Limb (tissue), 2 donors: Measurements from ENCODE around the gene ZKSCAN7.
A peak's percentile ranks its signal among the peaks of the same experiment; 100 is the strongest.
"Not testable (repeated sequence)": the region's sequence is repeated elsewhere in the genome, so short reads cannot be mapped to it uniquely, and the experiment has no call there.

Experiments used
- DNase-seq, 2 donors: peaks; one replicate each; pipeline ENCODE4 v3.0.0-alpha.2; 2016; ENCODE audit errors: extremely low spot score in 2 of 2

ZKSCAN7 gene

GRCh38 chr3:44576613-44577012, 21.6 kb downstream of the ZKSCAN7 start:
- DNase-seq, result peak in 1 of 2 donors; percentile 40

DNA sequence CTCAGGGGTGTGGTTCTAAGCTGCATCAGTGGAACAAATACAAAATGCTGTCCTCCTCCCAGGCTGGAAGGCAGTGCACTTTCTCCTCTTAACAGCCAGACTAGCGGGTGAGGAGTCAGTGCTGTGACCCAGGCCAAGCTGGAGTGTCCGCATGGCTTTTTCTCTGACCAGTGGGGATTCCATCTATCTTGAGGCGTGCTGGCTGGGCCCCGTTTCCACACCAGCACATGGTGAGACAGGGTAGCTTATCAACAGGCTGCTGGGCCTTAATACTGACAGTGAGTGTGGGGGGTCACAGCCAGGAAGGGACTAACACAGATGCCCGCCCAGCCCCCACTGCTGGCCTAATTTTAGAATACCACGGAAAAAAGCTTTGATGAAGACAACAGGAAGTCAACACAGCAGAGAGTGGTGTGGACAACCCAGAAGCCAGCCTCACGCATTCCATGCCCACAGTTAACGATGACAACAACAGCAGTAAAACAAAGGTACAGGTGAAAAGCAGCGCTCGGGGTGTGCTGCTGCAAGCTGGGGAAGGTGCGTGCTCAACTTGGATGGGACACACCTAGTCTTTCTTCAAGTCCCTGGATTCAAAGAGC, 22.5 kb downstream of the ZKSCAN7 start:
- DNase-seq, result not testable (repeated sequence)

DNA sequence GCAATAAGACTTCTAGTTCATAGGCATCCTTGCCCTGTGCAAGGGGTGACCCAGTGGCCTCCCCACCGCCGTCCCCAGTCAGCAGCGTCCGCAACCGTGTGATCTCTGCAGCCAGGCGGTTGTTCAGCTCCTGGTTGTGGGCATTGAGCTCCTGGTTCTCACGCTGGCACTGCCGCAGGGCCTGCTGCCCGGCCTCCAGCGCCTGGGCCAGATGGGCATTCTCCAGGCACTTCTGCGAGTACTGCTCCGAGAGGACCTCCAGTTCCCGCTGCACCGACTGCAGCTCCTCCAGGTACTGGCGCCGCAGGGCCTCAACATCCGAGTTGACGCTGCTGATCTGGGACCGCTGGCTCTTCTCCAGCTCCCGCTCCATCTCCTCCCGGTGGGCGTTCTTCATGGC, 23.3 kb downstream of the ZKSCAN7 start:
- not testable (repeated sequence) for DNase-seq

DNA sequence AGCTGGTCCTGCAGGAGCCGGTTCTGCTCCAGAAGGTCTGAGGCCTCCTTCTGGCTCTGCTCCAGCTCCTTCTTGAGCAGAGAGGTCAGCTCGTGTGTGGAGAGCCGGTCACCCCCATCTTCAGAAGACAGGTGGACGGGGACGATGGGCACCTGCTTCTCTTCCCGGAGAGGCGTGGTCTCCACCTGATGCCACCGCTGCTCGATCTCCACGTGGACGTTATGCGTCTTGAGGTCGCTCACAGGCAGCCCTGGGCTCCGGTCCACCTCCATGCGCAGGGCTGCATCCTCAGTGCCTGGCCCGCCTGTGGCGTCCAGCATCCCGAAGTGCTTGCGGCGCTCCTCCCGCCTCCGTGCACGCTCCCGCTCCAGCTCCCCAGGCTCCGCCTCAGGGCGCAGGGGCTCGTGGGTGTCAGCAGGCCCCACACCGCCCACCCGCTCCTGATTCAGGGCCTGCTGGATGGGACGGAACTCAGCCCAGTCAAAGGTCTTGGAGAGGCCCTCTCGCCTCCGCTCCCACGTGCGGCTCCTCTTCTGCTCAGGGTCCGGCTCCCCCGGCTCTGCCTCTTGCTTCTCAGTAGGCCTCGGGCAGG, 24.0 kb downstream of the ZKSCAN7 start:
- DNase-seq, result not testable (repeated sequence)

DNA sequence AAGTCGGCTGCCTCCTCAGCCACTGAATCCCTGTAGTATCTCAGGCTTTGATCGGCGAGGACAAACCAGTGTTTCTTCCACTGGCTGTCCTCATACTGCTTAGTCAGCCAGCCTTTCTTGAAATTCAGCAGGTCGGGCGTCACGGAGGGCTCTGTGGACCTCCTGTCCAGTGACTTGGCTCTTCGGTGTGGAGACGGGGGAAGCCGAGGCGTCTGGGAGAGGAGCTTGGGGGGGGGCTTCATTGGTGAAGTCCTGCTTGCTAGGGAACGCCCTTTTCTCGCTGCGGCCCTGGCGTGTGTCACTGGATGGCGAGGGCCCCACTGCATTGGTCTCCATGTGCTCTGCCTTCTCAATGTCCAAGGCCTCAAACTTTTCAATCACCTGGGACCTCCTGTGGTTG, 24.8 kb downstream of the ZKSCAN7 start:
- not testable (repeated sequence) for DNase-seq

GRCh38 chr3:44580971-44581370, 26.0 kb downstream of the ZKSCAN7 start:
- not testable (repeated sequence) for DNase-seq

DNA sequence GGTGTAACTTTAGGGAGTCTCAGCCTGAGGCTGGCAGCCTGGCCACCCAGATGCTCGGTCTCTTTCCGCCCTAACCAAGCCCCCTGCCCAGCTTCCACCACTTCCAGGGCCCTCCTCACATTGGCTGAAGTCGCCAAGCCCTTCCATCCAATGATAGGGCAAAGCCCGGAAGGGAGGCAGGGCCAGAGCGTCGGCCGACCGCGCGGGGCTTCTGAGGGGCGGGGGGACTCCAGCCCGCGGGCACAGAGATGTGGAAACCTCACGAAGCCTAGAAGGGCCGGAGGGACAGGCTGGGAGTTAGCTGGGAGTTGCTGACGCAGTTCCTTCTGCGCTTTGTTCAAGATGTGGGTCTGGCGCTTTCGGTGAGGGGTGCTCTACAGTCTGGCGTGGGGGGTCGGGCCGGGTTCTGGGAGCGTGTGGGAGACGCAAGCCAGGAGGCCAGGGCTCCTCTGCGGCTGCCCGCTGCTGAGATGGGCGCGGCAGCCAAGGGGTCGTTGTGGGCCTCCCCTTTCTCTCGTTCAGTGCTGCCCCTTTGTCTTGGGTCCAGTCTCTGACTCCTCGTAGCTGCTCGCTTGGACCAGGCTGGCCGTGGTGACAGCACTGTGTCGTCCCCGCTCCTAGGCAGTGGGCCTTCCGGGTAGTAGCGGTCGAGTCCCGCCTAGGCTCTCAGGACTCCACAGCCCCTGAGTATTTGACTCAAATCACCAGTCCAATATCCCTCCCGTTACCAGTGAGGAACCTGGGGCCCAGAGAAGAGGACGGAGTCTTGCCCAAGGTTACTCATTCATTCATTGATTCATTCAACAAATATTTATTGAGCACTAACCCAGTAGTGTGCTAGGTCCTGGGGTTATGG, 29.9 kb downstream of the ZKSCAN7 start, which contains the start of gene ZNF660:
ZNF660 (plus strand) TSS at position 319 of the 856 bp plus-strand sequence. CDS start 9,230 bp downstream, outside the sequence.
- peak; percentile 90 to 92 for DNase-seq

DNA sequence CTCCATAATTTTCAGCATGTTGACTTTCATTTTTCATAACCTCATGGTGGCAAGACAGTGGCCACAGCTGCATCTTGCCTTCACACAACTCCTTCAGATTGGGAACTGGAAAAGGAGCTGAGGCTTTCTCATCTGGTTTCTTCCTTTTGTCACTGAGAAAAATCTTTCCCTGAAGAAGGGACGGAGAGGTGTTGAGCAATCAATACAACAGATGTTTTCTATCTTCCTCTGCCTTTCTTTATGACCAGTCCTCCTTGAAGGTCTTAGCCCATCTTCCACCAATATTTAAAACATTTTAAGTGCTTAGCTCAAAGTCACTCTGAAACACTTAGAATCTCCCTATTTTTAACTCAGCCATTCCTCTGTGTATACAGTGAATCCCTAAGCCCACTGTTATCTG, 41.6 kb downstream of the ZKSCAN7 start:
- no peak for DNase-seq

DNA sequence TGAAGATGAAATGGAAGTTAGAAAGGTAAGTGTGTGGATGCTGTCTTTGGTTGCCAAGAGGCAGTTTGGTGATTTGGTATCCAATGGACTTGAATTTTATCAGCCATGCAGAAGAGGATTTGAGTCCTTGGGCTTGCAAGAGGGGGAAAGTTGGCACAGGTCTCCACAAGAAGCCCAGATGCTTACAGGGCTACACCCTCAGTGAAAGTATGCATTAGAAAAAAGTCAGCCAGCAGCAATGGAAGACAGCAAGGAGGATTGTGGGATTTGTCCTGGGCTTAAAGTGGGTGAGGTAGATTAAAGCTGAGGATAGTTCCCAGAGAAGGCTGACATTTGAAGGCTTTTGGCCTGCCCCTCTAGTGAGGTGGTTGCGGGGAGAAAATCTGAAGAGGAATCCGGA, 46.8 kb downstream of the ZKSCAN7 start:
- DNase-seq, result no peak

DNA sequence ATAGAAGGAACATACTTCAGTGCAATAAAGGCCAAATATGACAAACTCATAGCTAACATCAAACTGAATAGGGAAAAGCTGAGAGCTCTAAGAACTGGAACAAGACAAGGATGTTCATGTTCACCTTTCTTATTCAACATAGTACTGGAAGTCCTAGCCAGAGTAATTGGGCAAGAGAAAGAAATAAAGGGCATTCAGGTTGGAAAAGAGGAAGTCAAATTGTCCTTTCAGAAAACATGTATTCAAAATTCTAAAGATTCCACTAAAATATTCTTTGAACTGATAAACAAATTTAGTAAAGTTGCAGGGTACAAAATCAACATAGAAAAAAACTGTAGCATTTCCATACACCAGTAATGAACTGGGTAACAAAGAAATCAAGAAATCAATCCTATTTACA, 57.7 kb downstream of the ZKSCAN7 start:
- DNase-seq, result no peak
